ENCODE measurements around the gene BMPR2.
"Not testable (repeated sequence)": the region's sequence is repeated elsewhere in the genome, so short reads cannot be mapped to it uniquely, and the experiment has no call there.

The BMPR2 gene

DNA sequence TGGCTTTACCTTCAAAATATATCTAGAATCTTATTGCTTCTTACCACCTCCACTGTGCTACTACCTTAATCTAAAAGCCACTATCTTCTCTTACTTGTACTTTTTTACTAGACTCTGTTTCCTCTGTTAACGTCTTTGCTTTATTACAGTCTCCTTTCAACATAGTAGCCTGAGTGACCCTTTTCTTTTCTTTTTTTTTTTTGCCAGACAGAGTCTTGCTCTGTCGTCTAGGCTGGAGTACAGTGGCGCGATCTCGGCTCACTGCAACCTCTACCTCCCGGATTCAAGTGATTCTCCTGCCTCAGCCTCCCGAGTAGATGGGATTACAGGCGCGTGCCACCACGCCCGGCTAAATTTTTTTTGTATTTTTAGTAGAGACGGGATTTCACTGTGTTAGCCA is 10.4 kb downstream of the BMPR2 start:
- DNase-seq: not testable (repeated sequence)

DNA sequence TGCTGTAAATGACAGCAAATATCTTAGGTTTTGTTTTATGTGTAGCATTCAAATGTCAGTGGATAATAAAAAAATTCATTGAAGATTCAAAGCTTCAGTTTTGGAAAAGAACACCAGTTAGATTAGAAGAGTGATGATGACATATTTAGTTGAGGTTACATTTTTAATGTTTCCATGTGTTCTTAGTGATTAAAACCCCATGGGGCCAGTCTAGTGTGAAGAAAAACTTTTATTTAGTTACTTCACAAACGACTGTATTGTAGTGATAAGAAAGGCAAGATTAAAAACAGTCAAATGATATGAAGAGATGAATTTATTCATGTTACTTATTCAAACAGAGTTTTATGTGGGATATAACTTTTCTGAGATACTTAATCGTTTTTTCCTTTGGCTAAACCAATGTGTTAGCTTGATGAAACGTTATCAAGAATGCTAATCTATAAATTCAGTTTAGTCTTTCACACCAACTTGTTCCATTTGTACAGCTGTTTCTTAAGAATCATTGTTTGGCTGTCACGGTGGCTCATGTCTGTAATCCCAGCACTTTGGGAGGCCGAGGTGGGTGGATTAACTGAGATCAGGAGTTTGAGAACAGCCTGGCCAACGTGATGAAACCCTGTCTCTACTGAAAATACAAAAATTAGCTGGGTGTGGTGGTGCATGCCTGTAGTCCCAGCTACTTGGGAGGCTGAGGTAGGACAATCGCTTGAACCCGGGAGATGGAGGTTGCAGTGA is 11.6 kb downstream of the BMPR2 start:
- no peak for DNase-seq

DNA sequence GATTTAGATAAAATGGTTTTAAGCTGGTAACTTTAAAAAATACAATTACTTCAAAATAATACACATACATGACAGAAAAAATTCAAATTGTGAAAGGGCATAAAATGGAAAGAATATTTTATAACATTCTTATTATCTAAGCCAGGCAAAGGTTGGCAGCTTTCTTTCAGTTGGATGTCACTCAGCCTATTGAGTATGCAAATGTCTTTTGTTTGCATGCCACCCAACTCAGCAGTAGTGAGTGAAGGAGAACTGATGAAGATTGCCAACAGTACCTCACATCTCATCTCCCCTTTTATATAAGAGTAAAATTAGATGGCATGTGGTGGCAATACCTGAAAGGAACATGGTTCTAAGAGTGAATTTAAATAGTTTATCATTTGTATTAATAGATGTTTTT is 24.8 kb downstream of the BMPR2 start:
- DNase-seq: no peak

DNA sequence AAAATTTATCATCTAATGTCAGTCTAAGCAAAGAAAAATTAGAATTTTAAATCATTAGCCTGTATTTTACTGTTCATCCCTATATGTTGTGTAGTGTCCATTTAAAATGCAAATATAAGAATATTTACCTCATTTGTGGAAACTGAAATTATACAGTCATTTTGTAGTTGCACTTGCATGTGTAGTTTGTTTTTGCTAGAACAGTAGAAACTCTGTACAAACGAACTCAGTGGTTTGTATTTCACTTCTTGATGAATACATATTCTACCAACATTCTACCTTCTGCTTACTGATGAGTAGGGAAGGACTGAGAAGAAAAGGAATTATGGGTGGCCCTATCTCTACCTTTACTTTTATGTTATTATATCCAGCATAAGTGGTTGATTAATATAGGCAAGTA is 29.7 kb downstream of the BMPR2 start:
- DNase-seq: no peak

DNA sequence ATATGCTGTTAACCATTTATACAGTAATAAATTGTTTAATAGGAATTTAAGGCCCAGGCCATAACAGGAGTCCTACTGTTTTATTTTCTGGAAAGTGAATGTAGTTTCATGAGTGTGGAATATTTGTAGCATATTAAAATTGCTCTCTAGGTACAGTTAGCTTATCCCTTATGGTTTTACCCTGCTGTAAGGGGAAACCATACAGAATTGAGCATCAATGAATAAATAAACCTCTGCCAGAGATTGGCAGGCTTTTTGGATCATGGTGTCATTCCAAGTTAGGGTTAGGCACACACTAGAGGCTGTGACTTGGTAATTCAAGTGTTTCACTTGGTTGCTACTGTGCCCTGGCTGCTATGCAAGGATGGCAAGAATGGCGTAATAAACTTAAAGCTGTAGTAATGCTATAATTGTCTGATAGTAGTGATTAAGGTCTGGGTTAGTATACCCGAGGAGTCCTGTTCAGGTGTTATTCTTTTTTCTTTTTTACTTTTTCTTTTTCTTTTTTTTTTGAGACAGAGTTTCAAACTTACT is 30.4 kb downstream of the BMPR2 start:
- DNase-seq: no peak

DNA sequence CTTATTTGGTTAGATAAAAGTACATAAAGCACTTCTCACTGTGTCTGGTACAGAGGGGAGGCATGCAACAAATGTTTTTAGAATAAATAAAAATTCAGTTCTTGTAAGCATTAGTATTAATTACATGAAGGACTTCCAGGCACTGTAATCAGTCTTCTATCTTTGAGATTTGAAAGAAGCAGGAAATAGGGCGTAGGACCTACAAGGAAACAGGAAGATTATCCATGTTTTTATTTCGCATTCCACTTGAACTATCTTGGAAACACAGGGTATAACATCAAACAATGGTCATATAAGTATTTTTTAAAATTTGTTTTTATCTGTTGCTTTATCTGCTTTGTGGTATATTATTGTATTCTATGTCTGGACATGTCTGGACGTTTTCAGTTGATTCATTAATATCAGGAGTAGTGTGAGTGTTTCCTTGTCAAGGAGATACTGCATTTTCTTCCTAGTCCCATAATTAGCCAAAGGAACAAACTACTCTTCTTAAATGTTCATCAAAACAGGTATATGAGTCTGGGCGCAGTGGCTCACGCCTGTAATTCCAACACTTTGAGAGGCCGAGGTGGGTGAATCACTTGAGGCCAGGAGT is 32.5 kb downstream of the BMPR2 start:
- no peak for DNase-seq

DNA sequence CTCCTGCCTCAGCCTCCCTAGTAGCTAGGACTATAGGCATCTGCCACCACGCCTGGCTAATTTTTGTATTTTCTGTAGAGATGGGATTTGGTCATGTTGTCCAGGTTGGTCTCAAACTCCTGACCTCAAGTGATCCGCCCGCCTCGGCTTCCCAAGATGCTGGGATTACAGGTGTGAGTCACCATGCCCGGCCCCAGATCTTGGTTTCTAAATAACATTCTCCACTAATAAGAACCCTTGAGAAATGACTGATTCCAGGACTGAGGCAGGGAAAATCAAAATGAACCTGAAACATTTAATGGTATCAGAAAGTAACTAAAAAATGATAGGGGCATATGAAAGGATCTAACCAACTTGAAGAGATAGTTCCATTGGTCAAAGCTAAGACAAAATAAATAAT is 34.0 kb downstream of the BMPR2 start:
- no peak for DNase-seq

DNA sequence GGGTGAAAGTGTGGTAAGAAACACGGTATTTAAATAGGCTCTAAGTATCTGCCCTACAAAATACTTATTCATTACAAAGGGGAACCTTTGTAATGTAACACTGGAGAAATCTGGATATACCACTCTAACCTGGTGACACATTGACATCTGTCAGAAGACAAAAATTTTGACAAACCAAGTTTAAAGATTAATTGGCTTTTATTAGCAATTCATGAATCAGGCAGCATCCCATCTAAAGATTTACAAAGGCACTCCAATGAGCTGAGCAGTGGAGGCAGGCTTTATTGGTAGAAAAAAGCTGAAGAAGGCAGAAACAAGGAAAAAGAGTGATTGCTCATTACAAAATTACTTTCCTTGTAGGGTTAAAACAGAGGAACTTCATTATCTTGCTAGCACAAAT is 35.0 kb downstream of the BMPR2 start:
- DNase-seq: no peak

DNA sequence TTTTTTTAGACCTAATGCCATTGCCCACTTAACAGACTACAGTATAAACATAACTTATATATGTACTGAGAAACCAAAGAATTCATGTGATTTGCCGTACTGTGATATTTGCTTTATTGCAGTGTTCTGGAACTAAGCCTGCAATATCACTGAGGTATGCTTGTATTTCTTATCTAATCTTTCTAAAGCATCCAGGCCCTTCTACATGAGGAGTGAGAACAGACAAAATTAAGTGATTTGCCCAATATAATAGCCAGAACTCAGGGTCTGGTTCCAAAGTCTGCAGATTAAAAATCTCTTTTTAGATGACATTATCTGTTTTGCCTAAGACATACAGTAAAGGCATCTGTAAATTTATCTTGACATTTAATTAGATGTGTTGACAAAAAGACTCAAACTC is 41.9 kb downstream of the BMPR2 start:
- no peak for DNase-seq

DNA sequence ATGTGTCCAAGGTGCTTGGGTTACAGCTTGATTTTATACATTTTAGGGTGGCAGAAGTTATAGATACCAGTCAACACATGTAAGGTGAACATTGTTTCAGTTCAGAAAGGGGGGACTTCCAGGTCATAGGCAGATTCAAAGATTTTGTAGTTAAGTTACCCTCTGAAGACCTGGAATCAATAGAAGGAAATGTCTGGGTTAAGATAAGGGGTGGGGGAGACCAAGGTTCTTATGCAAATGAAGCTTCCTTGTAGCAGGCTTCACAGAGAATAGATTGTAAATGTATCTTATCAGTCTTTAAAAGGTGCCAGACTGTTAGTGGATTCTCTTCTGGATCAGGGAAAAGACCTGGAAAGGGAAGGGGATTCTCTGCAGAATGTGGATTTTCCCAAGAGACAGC is 42.4 kb downstream of the BMPR2 start:
- DNase-seq: no peak

DNA sequence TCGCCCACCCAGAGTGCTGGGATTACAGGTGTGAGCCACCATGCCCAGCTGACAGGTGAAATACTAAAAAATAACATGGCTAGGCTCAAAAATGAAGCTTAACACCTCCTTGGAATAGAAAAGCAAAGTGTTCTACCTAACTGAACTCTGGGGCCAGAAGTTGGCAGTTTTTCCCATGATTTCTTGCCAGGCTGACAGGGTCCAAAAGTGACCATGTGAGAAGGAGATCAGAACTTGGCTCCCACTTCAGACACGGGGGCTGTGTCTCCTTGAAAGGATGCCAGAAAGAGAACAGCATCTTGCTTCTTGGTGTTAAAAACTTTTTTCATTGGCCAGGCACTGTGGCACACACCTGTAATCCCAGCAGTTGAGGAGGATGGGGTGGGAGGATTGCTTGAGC is 47.0 kb downstream of the BMPR2 start:
- DNase-seq: no peak

DNA sequence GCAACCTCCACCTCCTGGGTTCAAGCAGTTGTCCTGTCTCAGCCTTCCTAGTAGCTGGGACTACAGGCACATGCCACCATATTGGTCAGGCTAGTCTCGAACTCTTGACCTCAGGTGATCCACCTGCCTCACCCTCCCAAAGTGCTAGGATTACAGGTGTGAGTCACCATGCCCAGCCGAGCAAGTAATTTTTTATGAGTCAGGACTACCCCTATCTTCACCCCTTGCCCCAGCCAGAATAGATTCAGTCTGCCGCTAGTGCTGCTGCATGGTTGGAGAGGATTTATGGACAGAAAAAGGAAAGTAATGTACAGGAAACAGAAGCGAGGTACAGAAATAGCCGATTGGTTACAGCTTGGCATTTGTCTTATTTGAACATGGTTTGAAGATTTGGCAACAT is 48.9 kb downstream of the BMPR2 start:
- no peak for DNase-seq

DNA sequence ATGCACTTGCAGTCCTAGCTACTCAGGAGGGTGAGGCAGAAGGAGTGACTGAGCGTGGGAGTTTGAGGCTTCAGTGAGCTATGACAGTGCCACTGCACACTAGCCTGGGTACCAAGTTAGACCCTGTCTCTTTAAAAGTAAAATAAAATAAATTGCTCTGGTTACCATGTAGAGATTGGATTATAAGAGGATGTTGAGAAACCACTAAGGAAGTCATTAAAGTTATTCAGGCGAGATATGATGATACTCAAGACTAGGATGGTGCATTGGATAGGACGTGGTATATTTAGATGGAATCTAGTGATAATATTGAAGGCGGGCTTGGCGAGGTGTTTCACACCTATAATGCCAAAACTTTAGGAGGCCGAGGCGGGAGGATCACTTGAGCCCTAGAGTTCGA is 50.6 kb downstream of the BMPR2 start:
- DNase-seq: no peak

DNA sequence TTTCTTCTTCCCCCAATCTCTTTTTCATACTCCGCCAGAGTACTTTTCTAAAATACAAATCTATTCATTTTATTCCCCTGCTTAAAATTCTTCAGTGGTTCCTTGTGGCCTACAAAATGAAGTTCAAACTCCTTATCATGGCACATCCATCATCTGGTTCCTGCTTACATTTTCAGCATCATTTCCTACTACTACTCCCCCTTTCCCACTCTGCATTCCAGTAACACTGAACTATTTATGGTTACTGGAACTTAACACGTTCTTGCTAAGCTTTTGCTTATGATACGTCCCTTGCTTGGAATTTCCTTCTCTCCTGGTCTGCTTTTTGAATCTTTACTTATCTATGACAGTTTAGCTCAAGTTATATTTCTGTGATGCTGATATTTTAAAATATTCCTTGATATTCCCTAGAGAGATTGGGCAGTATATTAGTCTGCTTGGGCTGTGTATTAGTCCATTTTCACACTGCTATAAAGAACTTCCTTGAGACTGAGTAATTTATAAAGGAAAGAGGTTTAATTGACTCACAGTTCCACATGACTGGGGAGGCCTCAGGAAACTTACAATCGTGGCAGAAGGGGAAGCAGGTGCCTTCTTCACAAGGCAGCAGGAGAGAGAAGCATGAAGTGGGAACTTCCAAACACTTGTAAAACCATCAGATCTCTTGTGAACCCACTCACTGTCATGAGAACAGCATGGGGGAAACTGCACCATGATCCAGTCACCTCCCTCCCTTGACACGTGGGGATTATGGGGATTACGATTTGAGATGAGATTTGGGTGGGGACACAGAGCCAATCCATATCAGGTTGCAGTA is 53.2 kb downstream of the BMPR2 start:
- DNase-seq: no peak

DNA sequence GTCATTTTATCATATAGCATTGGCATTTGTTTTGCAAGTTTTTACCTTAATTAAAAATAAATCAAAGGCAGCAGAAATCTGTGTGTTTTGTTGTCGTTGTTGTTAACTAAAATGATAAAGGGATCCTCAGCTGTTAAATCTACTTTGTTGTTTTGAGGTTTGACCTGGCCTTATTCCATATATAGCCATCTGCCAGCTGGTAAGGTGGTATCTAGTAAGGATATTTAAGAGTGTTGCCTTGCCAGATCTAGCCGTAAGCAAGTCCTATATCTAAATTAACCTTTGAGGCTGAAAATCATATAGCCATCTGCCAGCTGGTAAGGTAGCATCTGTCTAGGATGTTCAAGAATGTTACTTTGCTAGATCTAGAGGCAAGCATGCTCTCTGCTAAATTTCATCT is 56.6 kb downstream of the BMPR2 start:
- no peak for DNase-seq

DNA sequence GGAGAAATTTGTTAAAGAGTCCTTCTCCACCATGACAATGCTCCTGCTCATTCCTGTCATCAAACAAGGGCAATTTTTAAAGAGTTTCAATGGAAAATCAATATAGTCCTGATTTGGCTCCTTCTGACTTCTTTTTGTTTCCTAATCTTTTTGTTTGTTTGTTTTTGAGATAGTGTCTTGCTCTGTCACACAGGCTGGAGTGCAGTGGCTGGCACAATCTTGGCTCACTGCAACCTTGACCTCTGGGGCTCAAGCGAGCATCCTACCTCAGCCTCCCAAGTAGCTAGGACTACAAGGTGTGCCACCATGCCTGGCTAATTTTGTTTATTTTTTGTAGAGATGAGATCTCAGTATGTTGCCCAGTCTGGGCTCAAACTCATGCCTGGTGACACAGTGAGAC is 58.3 kb downstream of the BMPR2 start:
- DNase-seq: no peak

DNA sequence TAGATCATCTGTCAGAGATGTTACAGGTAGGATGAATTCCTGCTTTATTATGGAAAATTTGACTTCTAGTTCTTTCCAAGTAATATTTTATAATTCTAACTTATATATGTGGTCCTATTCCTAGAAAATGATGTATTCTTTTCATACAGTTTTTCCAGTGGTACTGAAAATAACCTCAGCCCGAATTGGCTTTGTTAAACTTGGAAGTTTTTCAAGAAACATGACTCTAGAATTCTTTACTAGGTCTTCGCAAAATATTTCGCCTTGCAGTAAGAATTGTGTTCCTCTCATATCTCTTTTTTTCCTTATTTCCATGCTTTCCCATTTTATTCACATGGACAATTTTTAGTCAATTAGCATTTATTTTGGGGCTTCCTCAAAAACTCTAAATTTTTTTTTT is 60.5 kb downstream of the BMPR2 start:
- DNase-seq: no peak

DNA sequence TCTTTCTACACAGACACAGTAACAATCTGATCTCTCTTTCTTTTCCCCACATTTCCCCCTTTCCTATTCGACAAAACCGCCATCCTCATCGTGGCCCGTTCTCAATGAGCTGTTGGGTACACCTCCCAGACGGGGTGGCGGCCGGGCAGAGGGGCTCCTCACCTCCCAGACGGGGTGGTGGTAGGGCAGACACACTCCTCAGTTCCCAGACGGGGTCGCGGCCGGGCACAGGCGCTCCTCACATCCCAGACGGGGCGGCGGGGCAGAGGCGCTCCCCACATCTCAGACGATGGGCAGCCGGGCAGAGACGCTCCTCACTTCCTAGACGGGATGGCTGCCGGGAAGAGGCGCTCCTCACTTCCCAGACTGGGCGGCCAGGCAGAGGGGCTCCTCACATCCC is 64.0 kb downstream of the BMPR2 start:
- not testable (repeated sequence) for DNase-seq

DNA sequence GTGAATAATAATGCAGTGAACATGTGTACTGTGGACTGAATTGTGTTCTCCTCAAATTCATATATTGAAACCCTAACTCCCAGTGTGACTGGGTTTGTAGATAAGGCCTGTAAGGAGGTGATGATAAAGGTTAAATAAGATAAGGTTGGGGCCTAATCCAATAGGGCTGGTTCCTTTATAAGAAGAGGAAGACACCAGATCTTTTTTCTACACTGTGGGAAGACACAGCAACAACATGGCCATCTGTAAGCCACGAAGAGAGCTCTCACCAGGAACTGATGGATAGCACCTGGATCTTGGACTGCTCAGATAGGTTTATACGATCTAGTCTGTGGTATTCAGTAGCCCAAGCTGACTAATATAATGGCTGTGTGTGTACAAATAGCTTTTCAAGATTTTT is 66.8 kb downstream of the BMPR2 start:
- DNase-seq: no peak

DNA sequence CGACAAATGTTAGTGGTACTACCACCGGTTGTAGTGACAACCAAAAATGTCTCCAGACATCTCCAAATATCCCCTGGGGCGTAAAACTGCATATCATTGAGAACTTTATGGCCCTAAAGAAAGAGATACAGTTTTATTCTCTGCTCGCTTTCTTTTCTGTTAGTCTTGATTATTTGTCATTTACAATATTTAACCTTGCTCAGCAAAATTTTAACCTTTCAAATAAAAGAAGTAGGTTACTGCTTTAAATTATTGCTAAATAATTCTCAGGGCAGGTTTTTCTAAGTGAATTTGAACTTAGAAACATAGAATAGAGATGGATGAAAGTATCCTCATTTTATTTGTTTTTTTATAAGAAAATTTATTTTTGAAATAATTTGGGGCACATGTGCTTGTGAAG is 67.9 kb downstream of the BMPR2 start:
- no peak for DNase-seq

DNA sequence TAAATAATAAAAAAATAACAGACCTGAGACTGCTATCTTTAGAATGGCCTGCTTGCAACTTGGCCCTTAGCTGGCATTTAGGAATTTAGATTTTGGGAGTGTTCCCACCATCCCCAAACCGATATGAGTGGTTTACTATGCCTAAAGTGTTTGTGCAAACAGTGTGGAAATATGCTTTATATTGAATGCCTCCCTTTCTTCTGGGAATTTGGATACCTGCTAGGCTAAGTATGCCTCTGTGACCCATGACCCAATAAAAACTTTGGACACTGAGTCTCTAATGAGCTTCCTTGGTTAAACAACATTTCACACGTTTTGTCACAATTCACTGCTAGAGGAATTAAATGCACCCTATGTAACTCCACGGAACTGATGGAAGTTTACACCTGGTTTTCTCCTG is 73.2 kb downstream of the BMPR2 start:
- no peak for DNase-seq

DNA sequence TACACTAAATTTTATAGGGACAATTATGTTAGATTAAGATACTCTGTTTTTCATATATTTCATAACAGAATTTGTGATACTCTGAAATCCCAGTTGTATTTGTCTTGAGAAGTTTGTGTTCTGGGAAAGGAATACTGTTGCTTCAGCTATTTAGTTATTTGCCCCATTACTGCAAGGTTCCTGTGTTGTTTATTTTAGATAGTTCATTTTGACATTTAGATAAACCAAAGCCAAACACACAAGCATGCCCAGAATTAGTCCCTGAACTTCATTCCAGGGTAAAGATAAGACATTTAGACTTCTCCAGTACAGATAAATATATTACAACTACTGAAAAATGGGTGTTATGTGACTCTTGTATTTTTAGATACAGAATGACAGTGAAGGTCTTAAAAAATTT is 74.7 kb downstream of the BMPR2 start:
- DNase-seq: no peak

DNA sequence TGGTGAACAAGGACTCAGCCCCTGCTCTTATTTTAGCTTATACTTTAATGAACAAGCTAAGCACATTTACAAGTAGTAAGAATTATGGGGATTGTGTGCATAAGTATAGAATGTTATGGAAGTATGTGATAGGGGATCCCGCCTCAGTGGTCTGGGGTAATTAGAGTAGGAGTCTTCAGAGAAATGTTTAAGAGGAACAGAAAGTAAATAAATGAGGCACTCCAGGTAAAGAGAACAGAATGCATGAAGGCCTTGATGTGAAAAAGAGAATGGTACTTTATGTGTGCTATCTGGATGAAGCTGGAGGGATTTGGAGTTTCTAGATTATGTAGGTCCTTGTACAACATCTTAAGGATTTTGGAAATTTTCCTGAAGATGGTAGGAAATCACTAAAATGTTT is 76.6 kb downstream of the BMPR2 start:
- no peak for DNase-seq

DNA sequence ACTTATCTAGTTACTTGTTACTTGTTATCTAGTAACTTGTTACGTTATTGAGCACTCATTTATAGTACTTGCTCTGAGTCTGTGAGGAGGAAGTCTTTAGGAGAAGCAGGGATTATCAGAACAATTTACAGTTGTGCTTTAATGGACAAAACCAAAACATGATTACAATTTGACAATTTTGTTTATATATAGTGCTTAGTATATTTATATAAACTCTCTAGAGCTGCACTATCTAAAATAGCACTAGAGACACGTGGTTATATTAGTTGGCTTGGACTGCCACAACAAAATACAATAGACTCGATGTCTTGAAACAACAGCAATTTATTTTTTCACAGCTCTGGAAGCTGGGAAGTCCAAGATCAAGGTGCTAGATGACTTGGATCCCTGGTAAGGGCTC is 78.4 kb downstream of the BMPR2 start:
- no peak for DNase-seq
